K562 (cell line): Measurements from ENCODE around the gene UBA1.

ENCODE experiments used
- CCNT2 ChIP-seq: IDR thresholded peaks from 2 replicates; pipeline ENCODE4 v1.6.1; 2011; ENCODE audit warnings: borderline replicate concordance, low read depth, mild to moderate bottlenecking, moderate library complexity, mixed read lengths, low read length; ENCODE audit not compliant: insufficient read length; ENCODE audit errors: extremely low read depth
- E2F8 ChIP-seq: fragments of 450-650 bp; IDR thresholded peaks from 2 replicates; pipeline ENCODE4 v1.7.1; 2018; ENCODE audit warnings: mild to moderate bottlenecking, low read depth; ENCODE audit not compliant: partially characterized antibody
- TCF7 ChIP-seq: sonication (generic); IDR thresholded peaks from 2 replicates; pipeline ENCODE4 v1.6.1; 2016; ENCODE audit warnings: antibody characterized with exemption, borderline replicate concordance

DNA sequence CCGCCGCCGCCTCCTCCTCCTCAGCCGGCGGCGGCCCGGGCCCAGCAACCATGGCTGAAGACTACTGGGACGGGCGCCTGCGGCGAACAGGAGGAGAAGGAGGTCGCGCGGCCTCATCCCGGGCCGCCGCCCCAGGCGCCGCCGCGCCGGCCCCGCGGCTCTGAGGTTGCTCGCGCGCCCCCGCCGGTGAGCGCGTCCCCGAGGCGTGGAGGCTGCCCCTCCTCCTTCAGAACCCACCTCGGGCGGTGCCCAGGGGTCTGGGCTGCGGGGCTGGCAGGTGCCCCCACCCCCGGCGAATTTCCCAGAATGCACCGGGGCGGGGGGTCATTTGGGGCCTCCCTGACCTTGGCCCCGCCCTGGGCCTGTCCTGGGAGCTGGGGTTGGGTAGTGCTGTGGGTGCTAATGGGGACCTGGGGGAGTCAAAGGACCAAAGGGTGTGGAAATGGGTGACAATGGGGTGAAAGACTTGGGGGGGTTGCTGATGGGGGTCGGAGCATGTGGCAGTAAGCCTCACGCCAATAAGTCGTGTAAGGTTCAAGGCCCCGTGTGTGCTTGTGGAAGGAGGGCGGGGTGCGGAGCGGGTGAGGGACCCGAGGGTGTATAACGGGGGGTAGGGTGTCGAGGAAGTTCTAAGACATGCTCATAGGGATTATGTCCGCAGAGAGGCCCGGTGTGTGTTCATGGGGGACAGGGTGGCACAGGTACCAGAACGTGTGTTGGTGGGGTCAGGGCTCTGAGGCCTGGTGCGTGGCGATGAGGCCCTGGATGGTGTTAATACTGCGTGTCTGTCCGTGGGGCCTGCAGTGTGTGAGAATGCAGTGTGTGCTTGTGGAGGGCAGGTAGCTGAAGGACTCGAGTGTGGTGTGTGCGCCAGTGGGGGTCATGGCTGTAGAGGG is 25.5 kb downstream of the UBA1 start:
- no peak for TF ChIP-seq TCF7
- TF ChIP-seq E2F8 = no peak
- no peak for TF ChIP-seq CCNT2
